SK-N-SH (cell line): Measurements from ENCODE around the gene PHF21A. TPM values are rescaled to one million over a fixed set of nuclear protein-coding genes. Genes with fewer than 3 reads are reported as not detected.

Experiments used
- CTCF ChIA-PET: fragments of 300-600, 350-600 bp; formaldehyde crosslinking; extraction: SDS; loops from one replicate; lab custom pipeline; 2021; lab: Yijun Ruan, JAX
- POLR2A ChIA-PET: fragments of 350-600 bp; sonication (Branson Sonifier 250); formaldehyde crosslinking; extraction: SDS; loops from one replicate; lab custom pipeline; 2020; ENCODE audit warnings: antibody characterized with exemption, inconsistent platforms; lab: Yijun Ruan, JAX
- DNase-seq: peaks from one replicate; pipeline ENCODE4 v3.0.0; 2012
- H2AFZ ChIP-seq: fragments of 200-600 bp; sonication (generic); 2 replicates; pipeline ENCODE4 v1.8.1; 2016; ENCODE audit warnings: antibody characterized with exemption, mild to moderate bottlenecking, low read depth
- H3F3A ChIP-seq: fragments of 200-600 bp; sonication (generic); replicated peaks from 2 replicates; pipeline ENCODE3; 2016; ENCODE audit warnings: antibody characterized with exemption, mild to moderate bottlenecking; ENCODE audit not compliant: insufficient read depth
- H3K27ac ChIP-seq, 2 experiments: fragments of 200-500 bp in 1 of 2; fragments of 200-600 bp in 1 of 2; sonication (Bioruptor generic) in 1 of 2; sonication (generic), shearing (Covaris generic) in 1 of 2; 2 replicates each; pipeline versions ENCODE4 v1.5.1 to v1.6.1; 2014 to 2016; ENCODE audit warnings: low read depth in 2 of 2, inconsistent platforms in 1 of 2, low read length in 1 of 2, mild to moderate bottlenecking in 1 of 2, mixed read lengths in 1 of 2
- H3K27me3 ChIP-seq: fragments of 200-600 bp; sonication (generic), shearing (Covaris generic); 2 replicates; pipeline ENCODE4 v1.6.1; 2016; ENCODE audit warnings: mixed run types; ENCODE audit not compliant: insufficient read depth
- H3K36me3 ChIP-seq, 2 experiments: fragments of 200-500 bp in 1 of 2; fragments of 200-600 bp in 1 of 2; sonication (Bioruptor generic) in 1 of 2; sonication (generic) in 1 of 2; replicated peaks in 1 of 2; 2 replicates each; pipeline versions ENCODE3 to v1.5.1; 2014 to 2016; ENCODE audit warnings: low read length in 1 of 2, mild to moderate bottlenecking in 1 of 2; ENCODE audit not compliant: insufficient read depth in 2 of 2, control insufficient read depth in 1 of 2
- H3K4me1 ChIP-seq, 2 experiments: fragments of 200-500 bp in 1 of 2; fragments of 200-600 bp in 1 of 2; sonication (Bioruptor generic) in 1 of 2; sonication (generic), shearing (Covaris generic) in 1 of 2; 2 replicates each; pipeline versions ENCODE4 v1.5.1 to v1.6.1; 2014 to 2016; ENCODE audit warnings: low read depth in 1 of 2, low read length in 1 of 2, mixed run types in 1 of 2; ENCODE audit not compliant: insufficient read depth in 2 of 2, control insufficient read depth in 1 of 2
- H3K4me2 ChIP-seq: fragments of 200-600 bp; sonication (generic), shearing (Covaris generic); 2 replicates; pipeline ENCODE4 v1.6.1; 2017; ENCODE audit warnings: mixed run types
- H3K4me3 ChIP-seq, 2 experiments: fragments of 200-500 bp in 1 of 2; fragments of 200-600 bp in 1 of 2; sonication (Bioruptor generic) in 1 of 2; sonication (generic), shearing (Covaris generic) in 1 of 2; 2 replicates each; pipeline versions ENCODE4 v1.5.1 to v1.8.1; 2014 to 2016; ENCODE audit warnings: low read depth in 2 of 2, inconsistent platforms in 1 of 2, low read length in 1 of 2, mild to moderate bottlenecking in 1 of 2, mixed read lengths in 1 of 2, moderate library complexity in 1 of 2
- H3K79me2 ChIP-seq: fragments of 200-600 bp; sonication (generic); 2 replicates; pipeline ENCODE4 v1.8.1; 2017; ENCODE audit warnings: mild to moderate bottlenecking; ENCODE audit not compliant: insufficient read depth
- H3K9ac ChIP-seq: fragments of 200-600 bp; sonication (generic); 2 replicates; pipeline ENCODE4 v1.6.1; 2017; ENCODE audit warnings: mixed run types
- H3K9me2 ChIP-seq: fragments of 200-600 bp; sonication (generic); 2 replicates; pipeline ENCODE4 v1.6.1; 2017; ENCODE audit warnings: mixed run types
- H3K9me3 ChIP-seq: fragments of 200-600 bp; sonication (generic); 2 replicates; pipeline ENCODE4 v1.6.1; 2017; ENCODE audit warnings: mixed run types, mild to moderate bottlenecking, moderate library complexity
- H4K20me1 ChIP-seq: fragments of 200-600 bp; sonication (generic); 2 replicates; pipeline ENCODE4 v1.6.1; 2017; ENCODE audit warnings: mild to moderate bottlenecking, mixed run types; ENCODE audit not compliant: insufficient read depth
- ELF1 ChIP-seq: IDR thresholded peaks from 2 replicates; pipeline ENCODE4 v1.4.0; 2012
- EP300 ChIP-seq, 2 experiments: IDR thresholded peaks; 2 replicates each; pipeline versions ENCODE4 v1.4.0 to v1.6.1; 2012; ENCODE audit warnings: borderline replicate concordance in 1 of 2, low read depth in 1 of 2, low read length in 1 of 2
- EZH2phosphoT487 ChIP-seq: fragments of 200-600 bp; sonication (generic); IDR thresholded peaks from 2 replicates; pipeline ENCODE4 v1.6.1; 2017; ENCODE audit warnings: low read depth, mixed run types, mild to moderate bottlenecking, antibody characterized with exemption, moderate library complexity, borderline replicate concordance
- FOSL2 ChIP-seq: IDR thresholded peaks from 2 replicates; pipeline ENCODE4 v1.4.0; 2012; ENCODE audit warnings: low read depth, mild to moderate bottlenecking, moderate library complexity, borderline replicate concordance
- FOXJ3 ChIP-seq: sonication (generic); formaldehyde crosslinking; IDR thresholded peaks from 2 replicates; pipeline ENCODE4 v1.5.1; 2020; ENCODE audit warnings: mild to moderate bottlenecking, missing genetic modification reagents
- FOXM1 ChIP-seq: IDR thresholded peaks from 2 replicates; pipeline ENCODE4 v1.4.0; 2012; ENCODE audit warnings: low read depth, mild to moderate bottlenecking
- MEF2A ChIP-seq: IDR thresholded peaks from 2 replicates; pipeline ENCODE4 v1.4.0; 2012; ENCODE audit warnings: low read depth, borderline replicate concordance
- MXI1 ChIP-seq: IDR thresholded peaks from 2 replicates; pipeline ENCODE4 v1.6.1; 2012; ENCODE audit warnings: mild to moderate bottlenecking, low read depth, low read length, improper control_type of control experiment
- NFIC ChIP-seq: IDR thresholded peaks from 2 replicates; pipeline ENCODE4 v1.4.0; 2012; ENCODE audit warnings: borderline replicate concordance
- NRF1 ChIP-seq: IDR thresholded peaks from 2 replicates; pipeline ENCODE4 v1.6.1; 2012; ENCODE audit warnings: low read depth, mild to moderate bottlenecking, low read length
- PBX3 ChIP-seq: IDR thresholded peaks from 2 replicates; pipeline ENCODE4; 2012
- POLR2AphosphoS5 ChIP-seq: IDR thresholded peaks from 2 replicates; pipeline ENCODE4 v1.6.1; 2012; ENCODE audit warnings: low read depth, low read length
- REST ChIP-seq: IDR thresholded peaks from 2 replicates; pipeline ENCODE4 v1.6.1; 2012; ENCODE audit warnings: mild to moderate bottlenecking, low read depth, low read length, moderate library complexity
- RXRA ChIP-seq: IDR thresholded peaks from 2 replicates; pipeline ENCODE4 v1.4.0; 2012; ENCODE audit warnings: low read depth, mild to moderate bottlenecking, borderline replicate concordance
- TAF1 ChIP-seq: IDR thresholded peaks from 2 replicates; pipeline ENCODE4 v1.6.1; 2012; ENCODE audit warnings: low read depth, mild to moderate bottlenecking, low read length, moderate library complexity, borderline replicate concordance
- TCF12 ChIP-seq: IDR thresholded peaks from 2 replicates; pipeline ENCODE4 v1.4.0; 2012
- WGBS: methylation state at CpG from one replicate; pipeline ENCODE4 v1.1.6; 2017; ENCODE audit warnings: low lambda C conversion rate; 5-methylcytosine and 5-hydroxymethylcytosine counted together
- polyA plus RNA-seq, 3 experiments: library from polyadenylated mRNA; depleted of rRNA; stranded (reverse); fragments of >200 nt; gene quantifications; 2 replicates each; pipeline ENCODE4 v1.2.3, GENCODE V29; 2012

PHF21A gene
- polyA plus RNA-seq, 1 of the 3 experiments (the other 2 are of a cell fraction) = 18.8 TPM

GRCh38 chr11:45889966-45890365, 231.3 kb downstream of the PHF21A start:
- no peaks in the 10 kb centered on the region for H3K9me3 ChIP-seq
- H3K4me1 ChIP-seq = peaks cover 0 to 21% of the 10 kb centered on the region in 2 experiments; a peak in 1 of 4 replicates
- CTCF ChIA-PET = interaction anchor here (1.0 to 2.2 kb wide), 2 partner anchors 9 to 18 kb away, joined by 3 to 10 read pairs; no protein-coding TSS in a partner anchor
- H3K9me2 ChIP-seq = no peaks in the 10 kb centered on the region
- no peak overlapping the region for H3K4me2 ChIP-seq
- H3K36me3 ChIP-seq = no peaks in the 10 kb centered on the region
- H3F3A ChIP-seq = no peaks in the 10 kb centered on the region
- H2AFZ ChIP-seq = no peak overlapping the region
- WGBS = 73% methylated on average over 8 of the region's 9 CpGs
- 0 out of 2 replicates have a peak, but pooled peaks cover 2% of the 10 kb centered on the region for H4K20me1 ChIP-seq
- H3K9ac ChIP-seq = no peak overlapping the region
- no peak overlapping the region for H3K4me3 ChIP-seq
- no peak for DNase-seq
- no peaks in the 10 kb centered on the region for H3K27me3 ChIP-seq
- POLR2A ChIA-PET = no interaction called here
- H3K79me2 ChIP-seq = no peaks in the 10 kb centered on the region
- no peak overlapping the region for H3K27ac ChIP-seq
- TF ChIP-seq TCF12 (no peak), MEF2A (no peak), EP300 (IDR thresholded peaks at IDR 0.05; ENCODE audit: borderline replicate concordance in 1 of 2, low read depth in 1 of 2, low read length in 1 of 2) (no peak), NRF1 (no peak), TAF1 (no peak), ELF1 (no peak), PBX3 (no peak), NFIC (no peak), EZH2phosphoT487 (no peak), RXRA (no peak), FOXM1 (no peak), FOSL2 (no peak), FOXJ3 (no peak), REST (no peak)
- TF ChIP-seq, all 33 proteins: peak for 0

- H4K20me1 ChIP-seq = 0 out of 2 replicates have a peak, but pooled peaks cover 6% of the 10 kb centered on the region
- no peak for DNase-seq
- CTCF ChIA-PET = interaction anchor here (1.0 to 3.8 kb wide), 3 partner anchors 9 to 17 kb away, joined by 3 to 25 read pairs (median 10); no protein-coding TSS in a partner anchor
- no peaks in the 10 kb centered on the region for H3F3A ChIP-seq
- H3K27me3 ChIP-seq = no peaks in the 10 kb centered on the region
- WGBS = 67% methylated on average over 8 of the region's 8 CpGs
- H3K9me2 ChIP-seq = no peaks in the 10 kb centered on the region
- no peak overlapping the region for H3K4me3 ChIP-seq
- H3K27ac ChIP-seq = no peak overlapping the region
- POLR2A ChIA-PET = no interaction called here
- peaks cover 0 to 20% of the 10 kb centered on the region in 2 experiments; a peak in 1 of 4 replicates for H3K4me1 ChIP-seq
- H3K9me3 ChIP-seq = no peaks in the 10 kb centered on the region
- TF ChIP-seq TAF1 (no peak), NRF1 (no peak), TCF12 (no peak), FOSL2 (no peak), RXRA (no peak), MXI1 (no peak), POLR2AphosphoS5 (no peak), MEF2A (no peak)
- H3K36me3 ChIP-seq = no peaks in the 10 kb centered on the region
- H3K79me2 ChIP-seq = no peaks in the 10 kb centered on the region
- H2AFZ ChIP-seq = no peak overlapping the region
- H3K9ac ChIP-seq = no peak overlapping the region
- no peak overlapping the region for H3K4me2 ChIP-seq
Observed at GRCh38 chr11:45889555-45889954, 231.7 kb downstream of the PHF21A start.
